Measurements from ENCODE around the gene TWF1.

Gene TWF1

GRCh38 chr12:43805860-43806736, at the start of gene TWF1 (continued):
- TF ChIP-seq, protein P1, sequence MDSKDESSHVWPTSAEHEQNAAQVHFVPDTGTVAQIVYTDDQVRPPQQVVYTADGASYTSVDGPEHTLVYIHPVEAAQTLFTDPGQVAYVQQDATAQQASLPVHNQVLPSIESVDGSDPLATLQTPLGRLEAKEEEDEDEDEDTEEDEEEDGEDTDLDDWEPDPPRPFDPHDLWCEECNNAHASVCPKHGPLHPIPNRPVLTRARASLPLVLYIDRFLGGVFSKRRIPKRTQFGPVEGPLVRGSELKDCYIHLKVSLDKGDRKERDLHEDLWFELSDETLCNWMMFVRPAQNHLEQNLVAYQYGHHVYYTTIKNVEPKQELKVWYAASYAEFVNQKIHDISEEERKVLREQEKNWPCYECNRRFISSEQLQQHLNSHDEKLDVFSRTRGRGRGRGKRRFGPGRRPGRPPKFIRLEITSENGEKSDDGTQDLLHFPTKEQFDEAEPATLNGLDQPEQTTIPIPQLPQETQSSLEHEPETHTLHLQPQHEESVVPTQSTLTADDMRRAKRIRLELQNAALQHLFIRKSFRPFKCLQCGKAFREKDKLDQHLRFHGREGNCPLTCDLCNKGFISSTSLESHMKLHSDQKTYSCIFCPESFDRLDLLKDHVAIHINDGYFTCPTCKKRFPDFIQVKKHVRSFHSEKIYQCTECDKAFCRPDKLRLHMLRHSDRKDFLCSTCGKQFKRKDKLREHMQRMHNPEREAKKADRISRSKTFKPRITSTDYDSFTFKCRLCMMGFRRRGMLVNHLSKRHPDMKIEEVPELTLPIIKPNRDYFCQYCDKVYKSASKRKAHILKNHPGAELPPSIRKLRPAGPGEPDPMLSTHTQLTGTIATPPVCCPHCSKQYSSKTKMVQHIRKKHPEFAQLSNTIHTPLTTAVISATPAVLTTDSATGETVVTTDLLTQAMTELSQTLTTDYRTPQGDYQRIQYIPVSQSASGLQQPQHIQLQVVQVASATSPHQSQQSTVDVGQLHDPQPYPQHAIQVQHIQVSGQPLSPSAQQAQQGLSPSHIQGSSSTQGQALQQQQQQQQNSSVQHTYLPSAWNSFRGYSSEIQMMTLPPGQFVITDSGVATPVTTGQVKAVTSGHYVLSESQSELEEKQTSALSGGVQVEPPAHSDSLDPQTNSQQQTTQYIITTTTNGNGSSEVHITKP (tag by site-specific recombination; IDR thresholded peaks at IDR 0.05), result peak; percentile 96
- TF ChIP-seq ZNF76 (tag by site-specific recombination; IDR thresholded peaks at IDR 0.05; ENCODE audit: borderline replicate concordance, low read depth) (peak; percentile 83), ZBTB10 (tag by site-specific recombination; IDR thresholded peaks at IDR 0.05) (peak; percentile 45), ZNF2 (tag by site-specific recombination; IDR thresholded peaks at IDR 0.05) (0 out of 2 replicates have a peak, but pooled peaks have one; percentile 15), SP2 (tag by site-specific recombination; IDR thresholded peaks at IDR 0.05) (peak; percentile 44; the same call in 1 of the 2 replicates), GLIS1 (tag by site-specific recombination; IDR thresholded peaks at IDR 0.05) (peak; percentile 86), YY1 (tag by site-specific recombination; IDR thresholded peaks at IDR 0.05) (peak; percentile 73; the same call in 1 of the 2 replicates), BCL11B (tag by site-specific recombination; IDR thresholded peaks at IDR 0.05; ENCODE audit: low read depth) (no peak), YY2 (tag by site-specific recombination; IDR thresholded peaks at IDR 0.05) (peak; percentile 63; the same call in 1 of the 2 replicates), ZSCAN30 (tag by site-specific recombination; IDR thresholded peaks at IDR 0.05) (peak; percentile 100), ZNF341 (tag by site-specific recombination; IDR thresholded peaks at IDR 0.05; ENCODE audit: low read depth) (peak; percentile 91), KLF1 (tag by site-specific recombination; IDR thresholded peaks at IDR 0.05) (peak; percentile 43), ZNF16 (tag by site-specific recombination; IDR thresholded peaks at IDR 0.05; ENCODE audit: low read depth) (peak; percentile 17; the same call in 1 of the 2 replicates), KLF8 (tag by site-specific recombination; IDR thresholded peaks at IDR 0.05) (peak; percentile 68; the same call in 1 of the 2 replicates), ZNF239 (tag by site-specific recombination; IDR thresholded peaks at IDR 0.05) (no peak), CTCF (tag by site-specific recombination; IDR thresholded peaks at IDR 0.05) (peak; percentile 53; the same call in 1 of the 2 replicates), GLIS2 (tag by site-specific recombination; IDR thresholded peaks at IDR 0.05) (peak; percentile 71), KLF9 (tag by site-specific recombination; IDR thresholded peaks at IDR 0.05; ENCODE audit: low read depth) (peak; percentile 91), ZNF561 (tag by site-specific recombination; IDR thresholded peaks at IDR 0.05; ENCODE audit: borderline replicate concordance) (no peak; the same call in 1 of the 2 replicates), MZF1 (tag by site-specific recombination; IDR thresholded peaks at IDR 0.05; ENCODE audit: borderline replicate concordance) (0 out of 2 replicates have a peak, but pooled peaks have one; percentile 6), TCF7L2 (IDR thresholded peaks at IDR 0.05; ENCODE audit: borderline replicate concordance, low read depth, low read length) (no peak)
- TF ChIP-seq, protein P2, sequence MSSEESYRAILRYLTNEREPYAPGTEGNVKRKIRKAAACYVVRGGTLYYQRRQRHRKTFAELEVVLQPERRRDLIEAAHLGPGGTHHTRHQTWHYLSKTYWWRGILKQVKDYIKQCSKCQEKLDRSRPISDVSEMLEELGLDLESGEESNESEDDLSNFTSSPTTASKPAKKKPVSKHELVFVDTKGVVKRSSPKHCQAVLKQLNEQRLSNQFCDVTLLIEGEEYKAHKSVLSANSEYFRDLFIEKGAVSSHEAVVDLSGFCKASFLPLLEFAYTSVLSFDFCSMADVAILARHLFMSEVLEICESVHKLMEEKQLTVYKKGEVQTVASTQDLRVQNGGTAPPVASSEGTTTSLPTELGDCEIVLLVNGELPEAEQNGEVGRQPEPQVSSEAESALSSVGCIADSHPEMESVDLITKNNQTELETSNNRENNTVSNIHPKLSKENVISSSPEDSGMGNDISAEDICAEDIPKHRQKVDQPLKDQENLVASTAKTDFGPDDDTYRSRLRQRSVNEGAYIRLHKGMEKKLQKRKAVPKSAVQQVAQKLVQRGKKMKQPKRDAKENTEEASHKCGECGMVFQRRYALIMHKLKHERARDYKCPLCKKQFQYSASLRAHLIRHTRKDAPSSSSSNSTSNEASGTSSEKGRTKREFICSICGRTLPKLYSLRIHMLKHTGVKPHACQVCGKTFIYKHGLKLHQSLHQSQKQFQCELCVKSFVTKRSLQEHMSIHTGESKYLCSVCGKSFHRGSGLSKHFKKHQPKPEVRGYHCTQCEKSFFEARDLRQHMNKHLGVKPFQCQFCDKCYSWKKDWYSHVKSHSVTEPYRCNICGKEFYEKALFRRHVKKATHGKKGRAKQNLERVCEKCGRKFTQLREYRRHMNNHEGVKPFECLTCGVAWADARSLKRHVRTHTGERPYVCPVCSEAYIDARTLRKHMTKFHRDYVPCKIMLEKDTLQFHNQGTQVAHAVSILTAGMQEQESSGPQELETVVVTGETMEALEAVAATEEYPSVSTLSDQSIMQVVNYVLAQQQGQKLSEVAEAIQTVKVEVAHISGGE (tag by site-specific recombination; conservative IDR thresholded peaks at IDR 0.05; ENCODE audit: low read depth), result peak; percentile 89
- TF ChIP-seq, protein P3, sequence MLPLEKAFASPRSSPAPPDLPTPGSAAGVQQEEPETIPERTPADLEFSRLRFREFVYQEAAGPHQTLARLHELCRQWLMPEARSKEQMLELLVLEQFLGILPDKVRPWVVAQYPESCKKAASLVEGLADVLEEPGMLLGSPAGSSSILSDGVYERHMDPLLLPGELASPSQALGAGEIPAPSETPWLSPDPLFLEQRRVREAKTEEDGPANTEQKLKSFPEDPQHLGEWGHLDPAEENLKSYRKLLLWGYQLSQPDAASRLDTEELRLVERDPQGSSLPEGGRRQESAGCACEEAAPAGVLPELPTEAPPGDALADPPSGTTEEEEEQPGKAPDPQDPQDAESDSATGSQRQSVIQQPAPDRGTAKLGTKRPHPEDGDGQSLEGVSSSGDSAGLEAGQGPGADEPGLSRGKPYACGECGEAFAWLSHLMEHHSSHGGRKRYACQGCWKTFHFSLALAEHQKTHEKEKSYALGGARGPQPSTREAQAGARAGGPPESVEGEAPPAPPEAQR (tag by site-specific recombination; IDR thresholded peaks at IDR 0.05), result no peak
